Right cardiac atrium (tissue), 5 donors: ENCODE results near the gene AQP10. TPM values are rescaled to one million over a fixed set of nuclear protein-coding genes. Genes with fewer than 3 reads are reported as not detected.
"Not testable (repeated sequence)": the region's sequence is repeated elsewhere in the genome, so short reads cannot be mapped to it uniquely, and the experiment has no call there.

ENCODE experiments used
- ATAC-seq, 2 donors: fragments of 200-7000 bp; cut with Tn5 transposase; one replicate each; pipeline versions ENCODE4 v1.8.0 to v1.9.1; 2020; ENCODE audit warnings: moderate library complexity in 2 of 2, mild to moderate bottlenecking in 1 of 2
- DNase-seq, 3 donors: peaks; one replicate each; pipeline ENCODE4 v3.0.0-alpha.2; 2020
- H3K27ac ChIP-seq: one replicate; pipeline ENCODE4 v1.5.1; 2013; ENCODE audit warnings: mild to moderate bottlenecking, low read length, control low read depth, moderate library complexity
- H3K27me3 ChIP-seq: one replicate; pipeline ENCODE4 v1.6.1; 2013; ENCODE audit not compliant: control insufficient read depth, insufficient read depth
- H3K4me1 ChIP-seq: one replicate; pipeline ENCODE4 v1.6.1; 2013; ENCODE audit warnings: low read length; ENCODE audit not compliant: control insufficient read depth, insufficient read depth
- H3K4me3 ChIP-seq: one replicate; pipeline ENCODE4 v1.5.1; 2013; ENCODE audit warnings: low read length, control low read depth
- H3K9me3 ChIP-seq: one replicate; pipeline ENCODE4 v1.6.1; 2013; ENCODE audit warnings: low read length; ENCODE audit not compliant: control insufficient read depth
- WGBS: extraction: QIAGEN DNeasy Blood & Tissue Kit; methylation state at CpG from one replicate; pipeline ENCODE4 v1.1.7; 2013; 5-methylcytosine and 5-hydroxymethylcytosine counted together
- intact Hi-C, 4 donors: fragments of 100-400 bp; cut with DNase I; formaldehyde crosslinking; loops; one replicate each; pipeline versions ENCODE4 v1.11.0 to v1.14.0; 2022 to 2023
- polyA plus RNA-seq: library from polyadenylated mRNA; stranded (reverse); fragments of 200-250 nt; gene quantifications from one replicate; pipeline ENCODE4 v1.2.3, GENCODE V29; 2013
- total RNA-seq, 4 donors: library from RNA; stranded (reverse); fragmentation: NEBNext Ultra II Directional; extraction: Animal tissue kit (Norgen Biotek cat#: 25700); gene quantifications; one replicate each; pipeline ENCODE4 v1.2.1, GENCODE V29; 2021
- donor health status: healthy with polysubstance abuse.
- donor health status: DM: no; HTN: yes; CAD: no.
- donor health status: DM: no; HTN: no; CAD: no.
- donor health status: DM: no; HTN: yes; CAD: no; lungs with severe emphysema.
- donor health status: DM: yes; HTN: yes; CAD: no.

The AQP10 gene
- total and polyA plus RNA-seq, 5 donors: 0.12 to 0.37 (median 0.21) TPM; not detected in 1

GRCh38 chr1:154306151-154306550, 14.7 kb upstream of the AQP10 start:
- no peaks in the 10 kb centered on the region for H3K4me1 ChIP-seq
- WGBS: 84% methylated on average over 3 of the region's 3 CpGs
- H3K9me3 ChIP-seq: no peaks in the 10 kb centered on the region
- H3K27ac ChIP-seq: no peak overlapping the region
- ATAC-seq (no peak), DNase-seq (no peak)
- intact Hi-C loops: no loop called here
- H3K27me3 ChIP-seq: no peaks in the 10 kb centered on the region
- H3K4me3 ChIP-seq: no peak overlapping the region

GRCh38 chr1:154307670-154308270, 13.1 kb upstream of the AQP10 start:
- intact Hi-C loops, H3K9me3 ChIP-seq, H3K27ac ChIP-seq, H3K27me3 ChIP-seq, H3K4me1 ChIP-seq, DNase-seq, ATAC-seq, H3K4me3 ChIP-seq: not testable (repeated sequence)
- WGBS: 55% methylated on average over 4 of the region's 4 CpGs

- H3K9me3 ChIP-seq, DNase-seq, H3K4me1 ChIP-seq, H3K4me3 ChIP-seq, intact Hi-C loops, H3K27me3 ChIP-seq, ATAC-seq, H3K27ac ChIP-seq: not testable (repeated sequence)
- WGBS: 87% methylated on average over 7 of the region's 7 CpGs
These were observed 11.8 kb upstream of the AQP10 start for GRCh38 chr1:154309136-154309535.

- H3K27me3 ChIP-seq, ATAC-seq, H3K9me3 ChIP-seq, H3K4me3 ChIP-seq, H3K27ac ChIP-seq, H3K4me1 ChIP-seq, DNase-seq, intact Hi-C loops: not testable (repeated sequence)
- 64% methylated on average over 13 of the region's 13 CpGs for WGBS
These were observed 8.4 kb upstream of the AQP10 start for GRCh38 chr1:154312229-154313065.

- intact Hi-C loops: no loop called here
- Histone ChIP-seq H3K9me3 (no peaks in the 10 kb centered on the region), H3K27me3 (no peaks in the 10 kb centered on the region), H3K4me3 (no peak overlapping the region), H3K27ac (no peak overlapping the region), H3K4me1 (no peaks in the 10 kb centered on the region)
- ATAC-seq (no peak), DNase-seq (no peak)
- 65% methylated on average over 10 of the region's 10 CpGs for WGBS
These were observed 7.9 kb upstream of the AQP10 start for GRCh38 chr1:154313066-154313356.

- H3K9me3 ChIP-seq, H3K27me3 ChIP-seq, H3K27ac ChIP-seq, ATAC-seq, H3K4me1 ChIP-seq, DNase-seq, H3K4me3 ChIP-seq, intact Hi-C loops: not testable (repeated sequence)
- 77% methylated on average over 3 of the region's 3 CpGs for WGBS
These were observed 6.7 kb upstream of the AQP10 start for GRCh38 chr1:154314226-154314625.

- H3K27me3 ChIP-seq: no peaks in the 10 kb centered on the region
- no peak overlapping the region for H3K27ac ChIP-seq
- no peaks in the 10 kb centered on the region for H3K9me3 ChIP-seq
- no peak for ATAC-seq
- no peak overlapping the region for H3K4me3 ChIP-seq
- intact Hi-C loops: no loop called here
- WGBS: 92% methylated on average over 1 of the region's 1 CpG
- no peaks in the 10 kb centered on the region for H3K4me1 ChIP-seq
- DNase-seq: no peak
These were observed 4.2 kb upstream of the AQP10 start for GRCh38 chr1:154316704-154317103.

GRCh38 chr1:154318386-154318785, 2.5 kb upstream of the AQP10 start:
- no peaks in the 10 kb centered on the region for H3K27me3 ChIP-seq
- DNase-seq: no peak
- no peaks in the 10 kb centered on the region for H3K4me1 ChIP-seq
- intact Hi-C loops: no loop called here
- H3K27ac ChIP-seq: no peak overlapping the region
- no peak overlapping the region for H3K4me3 ChIP-seq
- no peak for ATAC-seq
- WGBS: 66% methylated on average over 4 of the region's 4 CpGs
- no peaks in the 10 kb centered on the region for H3K9me3 ChIP-seq

GRCh38 chr1:154321609-154321934, 679 bp downstream of the AQP10 start:
- not testable (repeated sequence) for H3K9me3 ChIP-seq, H3K27me3 ChIP-seq, H3K27ac ChIP-seq, ATAC-seq, H3K4me3 ChIP-seq, DNase-seq, H3K4me1 ChIP-seq
- intact Hi-C loops: loop anchor here in 1 of 4 donors (10.0 kb wide), 1 partner anchor 97 kb away; the partner anchor contains the start of gene UBAP2L

- Histone ChIP-seq H3K4me3 (no peak overlapping the region), H3K27me3 (no peaks in the 10 kb centered on the region), H3K9me3 (no peaks in the 10 kb centered on the region), H3K4me1 (peaks cover 13% of the 10 kb centered on the region), H3K27ac (no peak overlapping the region)
- ATAC-seq: no peak
- no peak for DNase-seq
- 95% methylated on average over 7 of the region's 7 CpGs for WGBS
- intact Hi-C loops: loop anchor here in 1 of 4 donors (10.0 kb wide), 1 partner anchor 99 kb away; the partner anchor contains the start of gene UBAP2L
These were observed 2.6 kb downstream of the AQP10 start for GRCh38 chr1:154323493-154323892.

GRCh38 chr1:154324241-154324640, 3.3 kb downstream of the AQP10 start:
- Histone ChIP-seq H3K4me1 (peaks cover 13% of the 10 kb centered on the region), H3K27ac (no peak overlapping the region), H3K9me3 (no peaks in the 10 kb centered on the region), H3K4me3 (no peak overlapping the region), H3K27me3 (no peaks in the 10 kb centered on the region)
- peak in 1 of 3 donors; percentile 56 for DNase-seq
- 68% methylated on average over 2 of the region's 2 CpGs for WGBS
- no peak for ATAC-seq
- intact Hi-C loops: loop anchor here in 1 of 4 donors (10.0 kb wide), 1 partner anchor 99 kb away; the partner anchor contains the start of gene UBAP2L
